Liver (tissue), 3 donors: Measurements from ENCODE around the gene FIBCD1.

ENCODE experiments used
- GABPA ChIP-seq, 2 donors: IDR thresholded peaks in 1 of 2; conservative IDR thresholded peaks in 1 of 2; 2 replicates each; pipeline ENCODE4 v1.6.1; 2016; ENCODE audit warnings: antibody characterized with exemption in 2 of 2, mild to moderate bottlenecking in 1 of 2, moderate library complexity in 1 of 2
- JUND ChIP-seq, 2 donors: IDR thresholded peaks; 2 replicates each; pipeline ENCODE4 v1.6.1; 2016; ENCODE audit warnings: antibody characterized with exemption in 2 of 2
- RAD21 ChIP-seq, 2 donors: IDR thresholded peaks; 2 replicates each; pipeline ENCODE4 v1.6.1; 2016; ENCODE audit warnings: antibody characterized with exemption in 2 of 2, mild to moderate bottlenecking in 2 of 2
- RXRA ChIP-seq, 2 donors: IDR thresholded peaks; 2 replicates each; pipeline ENCODE4 v1.6.1; 2017 to 2018; ENCODE audit warnings: antibody characterized with exemption in 2 of 2, mild to moderate bottlenecking in 1 of 2
- SP1 ChIP-seq: IDR thresholded peaks from 2 replicates; pipeline ENCODE4 v1.6.1; 2018; ENCODE audit warnings: antibody characterized with exemption, mild to moderate bottlenecking
- TAF1 ChIP-seq: conservative IDR thresholded peaks from 2 replicates; pipeline ENCODE4 v1.6.1; 2016; ENCODE audit warnings: antibody characterized with exemption, mild to moderate bottlenecking
- YY1 ChIP-seq: IDR thresholded peaks from 2 replicates; pipeline ENCODE4 v1.6.1; 2016; ENCODE audit warnings: antibody characterized with exemption, mild to moderate bottlenecking
- TF ChIP-seq, protein P1 (sequence below): fragments of 150-350 bp; IDR thresholded peaks from 2 replicates; pipeline ENCODE4 v1.5.1; 2017; ENCODE audit warnings: improper control_type of control experiment, low read depth, low read length; ENCODE audit not compliant: missing input control
- TF ChIP-seq, protein P2 (sequence below): IDR thresholded peaks from 2 replicates; pipeline ENCODE4 v1.6.1; 2016; ENCODE audit warnings: antibody characterized with exemption
- TF ChIP-seq, protein P3 (sequence below): IDR thresholded peaks from 2 replicates; pipeline ENCODE4 v1.6.1; 2016; ENCODE audit warnings: antibody characterized with exemption
- TF ChIP-seq, protein P4 (sequence below): IDR thresholded peaks from 2 replicates; pipeline ENCODE4 v1.6.1; 2016; ENCODE audit warnings: antibody characterized with exemption
- TF ChIP-seq, protein P5 (sequence below): IDR thresholded peaks from 2 replicates; pipeline ENCODE4 v1.6.1; 2016; ENCODE audit warnings: antibody characterized with exemption, mild to moderate bottlenecking
- donor health status: healthy.
- donor health status: healthy.

DNA sequence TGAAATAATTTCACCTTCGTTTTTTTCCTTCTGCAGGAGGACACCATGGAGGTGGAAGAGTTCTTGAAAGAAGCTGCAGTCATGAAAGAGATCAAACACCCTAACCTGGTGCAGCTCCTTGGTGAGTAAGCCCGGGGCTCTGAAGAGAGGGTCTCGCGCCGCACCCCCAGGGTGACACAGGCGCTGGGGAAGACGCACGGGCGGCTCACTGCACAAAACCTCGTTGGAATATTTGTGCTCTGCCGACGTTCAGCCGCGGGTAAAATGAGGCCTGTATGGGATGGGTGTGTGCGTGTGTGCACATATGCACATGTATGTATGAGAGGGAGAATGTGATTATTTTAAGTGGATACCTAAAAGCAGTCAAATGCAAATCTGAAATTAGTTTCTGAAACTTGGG, 67.0 kb downstream of the FIBCD1 start:
- TF ChIP-seq, protein P1, sequence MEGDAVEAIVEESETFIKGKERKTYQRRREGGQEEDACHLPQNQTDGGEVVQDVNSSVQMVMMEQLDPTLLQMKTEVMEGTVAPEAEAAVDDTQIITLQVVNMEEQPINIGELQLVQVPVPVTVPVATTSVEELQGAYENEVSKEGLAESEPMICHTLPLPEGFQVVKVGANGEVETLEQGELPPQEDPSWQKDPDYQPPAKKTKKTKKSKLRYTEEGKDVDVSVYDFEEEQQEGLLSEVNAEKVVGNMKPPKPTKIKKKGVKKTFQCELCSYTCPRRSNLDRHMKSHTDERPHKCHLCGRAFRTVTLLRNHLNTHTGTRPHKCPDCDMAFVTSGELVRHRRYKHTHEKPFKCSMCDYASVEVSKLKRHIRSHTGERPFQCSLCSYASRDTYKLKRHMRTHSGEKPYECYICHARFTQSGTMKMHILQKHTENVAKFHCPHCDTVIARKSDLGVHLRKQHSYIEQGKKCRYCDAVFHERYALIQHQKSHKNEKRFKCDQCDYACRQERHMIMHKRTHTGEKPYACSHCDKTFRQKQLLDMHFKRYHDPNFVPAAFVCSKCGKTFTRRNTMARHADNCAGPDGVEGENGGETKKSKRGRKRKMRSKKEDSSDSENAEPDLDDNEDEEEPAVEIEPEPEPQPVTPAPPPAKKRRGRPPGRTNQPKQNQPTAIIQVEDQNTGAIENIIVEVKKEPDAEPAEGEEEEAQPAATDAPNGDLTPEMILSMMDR, result no peak
- TF ChIP-seq, protein P2, sequence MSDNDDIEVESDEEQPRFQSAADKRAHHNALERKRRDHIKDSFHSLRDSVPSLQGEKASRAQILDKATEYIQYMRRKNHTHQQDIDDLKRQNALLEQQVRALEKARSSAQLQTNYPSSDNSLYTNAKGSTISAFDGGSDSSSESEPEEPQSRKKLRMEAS, result no peak
- no peak for TF ChIP-seq TAF1
- TF ChIP-seq, protein P3, sequence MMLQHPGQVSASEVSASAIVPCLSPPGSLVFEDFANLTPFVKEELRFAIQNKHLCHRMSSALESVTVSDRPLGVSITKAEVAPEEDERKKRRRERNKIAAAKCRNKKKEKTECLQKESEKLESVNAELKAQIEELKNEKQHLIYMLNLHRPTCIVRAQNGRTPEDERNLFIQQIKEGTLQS, result no peak
- TF ChIP-seq RAD21 (IDR thresholded peaks at IDR 0.05), result no peak
- TF ChIP-seq GABPA (IDR thresholded peaks at IDR 0.05 in 1 of 2, conservative IDR thresholded peaks at IDR 0.05 in 1 of 2), result no peak
- TF ChIP-seq, protein P4, sequence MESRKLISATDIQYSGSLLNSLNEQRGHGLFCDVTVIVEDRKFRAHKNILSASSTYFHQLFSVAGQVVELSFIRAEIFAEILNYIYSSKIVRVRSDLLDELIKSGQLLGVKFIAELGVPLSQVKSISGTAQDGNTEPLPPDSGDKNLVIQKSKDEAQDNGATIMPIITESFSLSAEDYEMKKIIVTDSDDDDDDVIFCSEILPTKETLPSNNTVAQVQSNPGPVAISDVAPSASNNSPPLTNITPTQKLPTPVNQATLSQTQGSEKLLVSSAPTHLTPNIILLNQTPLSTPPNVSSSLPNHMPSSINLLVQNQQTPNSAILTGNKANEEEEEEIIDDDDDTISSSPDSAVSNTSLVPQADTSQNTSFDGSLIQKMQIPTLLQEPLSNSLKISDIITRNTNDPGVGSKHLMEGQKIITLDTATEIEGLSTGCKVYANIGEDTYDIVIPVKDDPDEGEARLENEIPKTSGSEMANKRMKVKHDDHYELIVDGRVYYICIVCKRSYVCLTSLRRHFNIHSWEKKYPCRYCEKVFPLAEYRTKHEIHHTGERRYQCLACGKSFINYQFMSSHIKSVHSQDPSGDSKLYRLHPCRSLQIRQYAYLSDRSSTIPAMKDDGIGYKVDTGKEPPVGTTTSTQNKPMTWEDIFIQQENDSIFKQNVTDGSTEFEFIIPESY, result no peak
- TF ChIP-seq YY1, result no peak
- TF ChIP-seq JUND (IDR thresholded peaks at IDR 0.05), result no peak
- TF ChIP-seq SP1, result no peak
- TF ChIP-seq, protein P5, sequence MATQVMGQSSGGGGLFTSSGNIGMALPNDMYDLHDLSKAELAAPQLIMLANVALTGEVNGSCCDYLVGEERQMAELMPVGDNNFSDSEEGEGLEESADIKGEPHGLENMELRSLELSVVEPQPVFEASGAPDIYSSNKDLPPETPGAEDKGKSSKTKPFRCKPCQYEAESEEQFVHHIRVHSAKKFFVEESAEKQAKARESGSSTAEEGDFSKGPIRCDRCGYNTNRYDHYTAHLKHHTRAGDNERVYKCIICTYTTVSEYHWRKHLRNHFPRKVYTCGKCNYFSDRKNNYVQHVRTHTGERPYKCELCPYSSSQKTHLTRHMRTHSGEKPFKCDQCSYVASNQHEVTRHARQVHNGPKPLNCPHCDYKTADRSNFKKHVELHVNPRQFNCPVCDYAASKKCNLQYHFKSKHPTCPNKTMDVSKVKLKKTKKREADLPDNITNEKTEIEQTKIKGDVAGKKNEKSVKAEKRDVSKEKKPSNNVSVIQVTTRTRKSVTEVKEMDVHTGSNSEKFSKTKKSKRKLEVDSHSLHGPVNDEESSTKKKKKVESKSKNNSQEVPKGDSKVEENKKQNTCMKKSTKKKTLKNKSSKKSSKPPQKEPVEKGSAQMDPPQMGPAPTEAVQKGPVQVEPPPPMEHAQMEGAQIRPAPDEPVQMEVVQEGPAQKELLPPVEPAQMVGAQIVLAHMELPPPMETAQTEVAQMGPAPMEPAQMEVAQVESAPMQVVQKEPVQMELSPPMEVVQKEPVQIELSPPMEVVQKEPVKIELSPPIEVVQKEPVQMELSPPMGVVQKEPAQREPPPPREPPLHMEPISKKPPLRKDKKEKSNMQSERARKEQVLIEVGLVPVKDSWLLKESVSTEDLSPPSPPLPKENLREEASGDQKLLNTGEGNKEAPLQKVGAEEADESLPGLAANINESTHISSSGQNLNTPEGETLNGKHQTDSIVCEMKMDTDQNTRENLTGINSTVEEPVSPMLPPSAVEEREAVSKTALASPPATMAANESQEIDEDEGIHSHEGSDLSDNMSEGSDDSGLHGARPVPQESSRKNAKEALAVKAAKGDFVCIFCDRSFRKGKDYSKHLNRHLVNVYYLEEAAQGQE, result no peak
- no peak for TF ChIP-seq RXRA (IDR thresholded peaks at IDR 0.05)
